ENCODE results near the gene MYBBP1A. TPM values are rescaled to one million over a fixed set of nuclear protein-coding genes. Genes with fewer than 3 reads are reported as not detected.

MYBBP1A gene
- total and polyA plus RNA-seq, 2 donors (not counting 1 experiment from before 2014, with no cell fraction given): 72.4 to 74.4 TPM

Other genes with a start within 250 kb of the MYBBP1A start
- 76.0 and 78.1 TPM in 2 replicates for gene UBE2G1, start 188.7 kb downstream of the MYBBP1A start, total RNA-seq
- gene UBE2G1, start 188.7 kb downstream of the MYBBP1A start, polyA plus RNA-seq: 27.1 and 33.3 TPM in 2 replicates
- 0.17 and 0.44 TPM in 2 replicates for gene SPNS3, start 121.4 kb downstream of the MYBBP1A start, total RNA-seq
- gene SPNS3, start 121.4 kb downstream of the MYBBP1A start, polyA plus RNA-seq: 0.07 and 0.52 TPM in 2 replicates
- gene SPNS2, start 56.5 kb downstream of the MYBBP1A start, total RNA-seq: 0.66 TPM in 1 of 2 replicates, not detected in the other
- 0.17 and 0.48 TPM in 2 replicates for gene SPNS2, start 56.5 kb downstream of the MYBBP1A start, polyA plus RNA-seq
- not detected in 2 replicates for gene GGT6, start 5.2 kb upstream of the MYBBP1A start, total RNA-seq
- not detected in 2 replicates for gene GGT6, start 5.2 kb upstream of the MYBBP1A start, polyA plus RNA-seq
- not detected in 2 replicates for gene SMTNL2, start 29.1 kb upstream of the MYBBP1A start, total RNA-seq
- not detected in 2 replicates for gene SMTNL2, start 29.1 kb upstream of the MYBBP1A start, polyA plus RNA-seq
- gene ALOX15, start 86.3 kb upstream of the MYBBP1A start, total RNA-seq: not detected in 2 replicates
- 0.10 and 0.13 TPM in 2 replicates for gene ALOX15, start 86.3 kb upstream of the MYBBP1A start, polyA plus RNA-seq
- gene PELP1, start 148.8 kb upstream of the MYBBP1A start, total RNA-seq: 71.8 and 80.9 TPM in 2 replicates
- gene PELP1, start 148.8 kb upstream of the MYBBP1A start, polyA plus RNA-seq: 34.9 and 46.1 TPM in 2 replicates
- 148 and 164 TPM in 2 replicates for gene ARRB2, start 155.2 kb upstream of the MYBBP1A start, total RNA-seq
- 86.8 and 111 TPM in 2 replicates for gene ARRB2, start 155.2 kb upstream of the MYBBP1A start, polyA plus RNA-seq
- 25.5 and 30.7 TPM in 2 replicates for gene MED11, start 176.0 kb upstream of the MYBBP1A start, total RNA-seq
- gene MED11, start 176.0 kb upstream of the MYBBP1A start, polyA plus RNA-seq: 25.3 and 49.1 TPM in 2 replicates
- 2.1 and 2.5 TPM in 2 replicates for gene ZMYND15, start 184.4 kb upstream of the MYBBP1A start, total RNA-seq
- gene ZMYND15, start 184.4 kb upstream of the MYBBP1A start, polyA plus RNA-seq: 0.72 and 0.82 TPM in 2 replicates
- 19.3 and 22.0 TPM in 2 replicates for gene CXCL16, start 184.5 kb upstream of the MYBBP1A start, total RNA-seq
- 10.9 and 13.8 TPM in 2 replicates for gene CXCL16, start 184.5 kb upstream of the MYBBP1A start, polyA plus RNA-seq
- not detected in 2 replicates for gene TM4SF5, start 216.5 kb upstream of the MYBBP1A start, total RNA-seq
- gene TM4SF5, start 216.5 kb upstream of the MYBBP1A start, polyA plus RNA-seq: not detected in 2 replicates
- gene VMO1, start 231.0 kb upstream of the MYBBP1A start, total RNA-seq: not detected in 2 replicates
- gene VMO1, start 231.0 kb upstream of the MYBBP1A start, polyA plus RNA-seq: 0.57 TPM in 1 of 2 replicates, not detected in the other
- not detected in 2 replicates for gene GLTPD2, start 233.6 kb upstream of the MYBBP1A start, total RNA-seq
- not detected in 2 replicates for gene GLTPD2, start 233.6 kb upstream of the MYBBP1A start, polyA plus RNA-seq
- 55.7 and 56.0 TPM in 2 replicates for gene PSMB6, start 240.8 kb upstream of the MYBBP1A start, total RNA-seq
- 65.2 and 73.2 TPM in 2 replicates for gene PSMB6, start 240.8 kb upstream of the MYBBP1A start, polyA plus RNA-seq

All from B cell (primary cell).